Nephron progenitor cell (in vitro differentiated cells): ENCODE data around the gene DNAJC18.
"Not testable (repeated sequence)": the region's sequence is repeated elsewhere in the genome, so short reads cannot be mapped to it uniquely, and the experiment has no call there.

Experiments used
- DNase-seq: peaks from one replicate; pipeline ENCODE4 v3.0.0; 2021
- H3K27ac Mint-ChIP-seq: 2 replicates; pipeline ENCODE4 v1.8.0; 2021; ENCODE audit warnings: mild to moderate bottlenecking, moderate library complexity, mixed read lengths
- H3K27me3 Mint-ChIP-seq: 2 replicates; pipeline ENCODE4 v1.8.0; 2021; ENCODE audit warnings: mild to moderate bottlenecking, low read depth, mixed read lengths; ENCODE audit not compliant: poor library complexity
- H3K36me3 Mint-ChIP-seq: 2 replicates; pipeline ENCODE4 v1.8.0; 2021; ENCODE audit warnings: low read depth, mixed read lengths
- H3K4me1 Mint-ChIP-seq: 2 replicates; pipeline ENCODE4 v1.8.0; 2021; ENCODE audit warnings: mixed read lengths
- H3K4me3 Mint-ChIP-seq: 2 replicates; pipeline ENCODE4 v1.8.0; 2021; ENCODE audit warnings: mild to moderate bottlenecking, moderate library complexity, mixed read lengths
- H3K9me3 Mint-ChIP-seq: 2 replicates; pipeline ENCODE4 v1.8.0; 2021; ENCODE audit warnings: mild to moderate bottlenecking, moderate library complexity, mixed read lengths
- CTCF ChIP-seq: fragments of 200-600 bp; sonication (generic); IDR thresholded peaks from 2 replicates; pipeline ENCODE4 v1.5.0; 2021; ENCODE audit warnings: antibody characterized with exemption

Gene DNAJC18

GRCh38 chr5:139390639-139391569 lies 48.4 kb downstream of the DNAJC18 start:
- Mint-ChIP-seq H3K9me3 (no peaks in the 10 kb centered on the region), H3K27me3 (peaks cover 48% of the 10 kb centered on the region), H3K27ac (no peak overlapping the region), H3K4me1 (peaks cover 19% of the 10 kb centered on the region), H3K4me3 (no peak overlapping the region), H3K36me3 (no peaks in the 10 kb centered on the region)
- DNase-seq, result no peak
- no peak for TF ChIP-seq CTCF

GRCh38 chr5:139389701-139390638 lies 49.4 kb downstream of the DNAJC18 start, which contains the start of gene MZB1:
MZB1 (minus strand) TSS chr5:139389913; CDS start chr5:139389856, 57 bp downstream.
- DNase-seq, result no peak
- Mint-ChIP-seq H3K4me3 (no peak within 1 kb of the TSS), H3K9me3 (no peaks in the 10 kb centered on the region), H3K27me3 (peaks cover 39% of the 10 kb centered on the region), H3K36me3 (no peaks in the 10 kb centered on the region), H3K27ac (no peak within 1 kb of the TSS), H3K4me1 (peaks cover 19% of the 10 kb centered on the region)
- TF ChIP-seq CTCF, result no peak

DNA sequence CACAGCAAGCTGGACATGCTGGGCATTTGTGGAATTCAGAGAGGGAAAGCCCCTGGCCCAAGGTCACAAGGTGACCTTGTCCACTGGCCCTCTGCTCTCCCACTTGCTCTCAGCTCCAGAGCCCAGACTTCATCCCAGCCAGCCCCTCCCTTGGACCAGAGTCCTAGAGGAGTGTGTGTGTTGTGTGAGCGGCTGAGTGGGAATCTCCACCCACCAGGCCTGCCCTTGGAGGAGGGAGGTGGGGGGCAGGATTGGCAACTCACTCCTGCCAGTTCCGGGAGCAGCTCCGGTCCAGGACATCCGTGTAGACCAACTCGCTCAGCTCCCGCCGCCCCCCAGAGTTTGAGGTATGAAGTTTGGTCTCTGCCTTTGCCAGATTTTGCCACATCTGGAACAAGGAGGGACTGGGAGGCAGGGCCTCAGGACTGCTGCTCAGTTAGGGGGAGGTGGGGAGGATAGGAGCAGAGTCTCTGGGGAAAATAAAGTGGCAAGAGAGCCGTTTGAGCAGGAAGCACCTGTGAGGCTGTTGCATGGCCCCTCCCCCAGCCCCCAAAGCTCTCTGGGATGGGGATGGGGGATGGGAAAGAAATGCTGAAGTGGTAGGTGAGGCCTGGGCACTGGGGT lies 51.0 kb downstream of the DNAJC18 start:
- Mint-ChIP-seq H3K36me3 (no peaks in the 10 kb centered on the region), H3K9me3 (no peaks in the 10 kb centered on the region), H3K27me3 (peaks cover 22% of the 10 kb centered on the region), H3K27ac (no peak overlapping the region), H3K4me3 (no peak overlapping the region), H3K4me1 (peaks cover 19% of the 10 kb centered on the region)
- TF ChIP-seq CTCF, result no peak
- no peak for DNase-seq

DNA sequence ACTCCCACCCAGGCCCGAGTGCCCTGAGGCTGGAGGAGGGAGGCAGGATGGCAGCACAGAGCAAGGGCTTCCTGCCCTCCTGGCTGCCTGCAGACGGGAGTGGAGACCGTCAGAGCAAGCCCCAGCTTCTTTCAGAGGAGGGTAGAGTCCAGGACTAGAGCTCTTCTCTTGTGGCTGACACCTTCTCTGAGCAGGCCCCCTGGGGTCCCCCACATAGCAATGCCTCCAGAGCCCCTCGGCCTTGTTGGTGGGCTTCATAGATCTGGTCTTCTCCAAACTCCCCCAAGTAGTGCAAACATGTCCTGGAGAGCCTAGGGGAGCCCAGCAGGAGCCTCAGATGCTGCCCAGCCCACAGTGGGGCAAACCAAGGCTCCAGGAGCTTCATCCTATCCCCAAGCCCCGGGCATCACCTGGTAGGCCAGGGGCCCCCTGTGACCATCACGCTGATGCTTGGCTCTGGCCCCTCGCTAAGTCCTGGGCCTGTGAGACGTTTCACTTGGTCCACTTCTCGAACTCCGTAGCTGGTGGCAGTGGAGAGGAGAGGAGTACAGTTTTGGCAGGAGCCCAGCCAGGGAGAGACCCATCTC lies 51.6 kb downstream of the DNAJC18 start:
- Mint-ChIP-seq H3K9me3 (no peaks in the 10 kb centered on the region), H3K27ac (no peak overlapping the region), H3K4me3 (no peak overlapping the region), H3K4me1 (peaks cover 19% of the 10 kb centered on the region), H3K36me3 (no peaks in the 10 kb centered on the region), H3K27me3 (peaks cover 16% of the 10 kb centered on the region)
- TF ChIP-seq CTCF, result no peak
- DNase-seq, result no peak

DNA sequence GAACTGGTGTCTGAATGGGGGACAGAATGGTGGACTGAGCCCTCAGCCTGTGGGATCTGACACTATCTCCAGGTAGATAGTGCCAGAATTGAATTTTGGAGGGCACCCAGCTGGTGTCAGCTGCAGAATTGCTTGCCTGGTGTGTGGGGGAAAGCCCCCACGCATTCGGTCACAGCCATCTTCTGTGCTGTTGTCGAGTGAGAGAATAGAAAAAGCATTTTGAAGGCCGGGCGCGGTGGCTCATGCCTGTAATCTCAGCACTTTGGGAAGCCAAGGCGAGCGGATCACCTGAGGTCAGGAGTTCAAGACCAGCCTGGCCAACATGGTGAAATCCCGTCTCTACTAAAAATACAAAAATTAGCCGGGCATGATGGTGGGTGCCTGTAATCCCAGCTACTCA lies 52.4 kb downstream of the DNAJC18 start:
- not testable (repeated sequence) for DNase-seq, H3K36me3 Mint-ChIP-seq, H3K27ac Mint-ChIP-seq, H3K9me3 Mint-ChIP-seq, H3K4me3 Mint-ChIP-seq
- peaks cover 13% of the 10 kb centered on the region for H3K27me3 Mint-ChIP-seq
- H3K4me1 Mint-ChIP-seq, result peaks cover 26% of the 10 kb centered on the region
